Body of pancreas (tissue), 4 donors: ENCODE measurements around the gene STX16.

Source experiments
- POLR2A ChIP-seq, 3 donors: fragments of 450-650 bp; IDR thresholded peaks; one replicate each; pipeline ENCODE4 v1.6.1; 2016; ENCODE audit warnings: antibody characterized with exemption in 3 of 3, mild to moderate bottlenecking in 2 of 3
- TF ChIP-seq, protein P1 (sequence below), 7 experiments: fragments of 450-650 bp in 4 of 7; fragments of 200-600 bp in 3 of 7; sonication (generic) in 3 of 7; IDR thresholded peaks; one replicate each; pipeline ENCODE4 v1.5.1; 2016 to 2019; ENCODE audit warnings: antibody characterized with exemption in 7 of 7

DNA sequence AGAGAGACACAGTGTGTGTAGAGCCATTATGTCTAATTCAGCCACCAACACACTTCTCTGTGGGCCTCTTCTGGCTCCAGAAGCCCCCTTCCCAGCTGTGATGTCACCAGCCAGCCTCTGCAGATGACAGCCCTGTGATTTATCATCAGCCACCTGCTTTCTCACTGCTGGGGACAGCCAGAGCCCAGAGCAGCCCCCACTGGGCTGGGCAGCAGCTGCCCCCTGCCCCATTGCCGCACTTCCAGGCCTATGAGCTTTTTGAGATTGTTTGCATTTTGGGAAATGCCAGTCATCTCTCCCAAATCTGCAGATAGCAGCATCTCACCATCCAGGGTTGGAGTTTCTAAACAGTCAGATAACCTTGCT is 21.9 kb upstream of the STX16 start:
- TF ChIP-seq, protein P1, sequence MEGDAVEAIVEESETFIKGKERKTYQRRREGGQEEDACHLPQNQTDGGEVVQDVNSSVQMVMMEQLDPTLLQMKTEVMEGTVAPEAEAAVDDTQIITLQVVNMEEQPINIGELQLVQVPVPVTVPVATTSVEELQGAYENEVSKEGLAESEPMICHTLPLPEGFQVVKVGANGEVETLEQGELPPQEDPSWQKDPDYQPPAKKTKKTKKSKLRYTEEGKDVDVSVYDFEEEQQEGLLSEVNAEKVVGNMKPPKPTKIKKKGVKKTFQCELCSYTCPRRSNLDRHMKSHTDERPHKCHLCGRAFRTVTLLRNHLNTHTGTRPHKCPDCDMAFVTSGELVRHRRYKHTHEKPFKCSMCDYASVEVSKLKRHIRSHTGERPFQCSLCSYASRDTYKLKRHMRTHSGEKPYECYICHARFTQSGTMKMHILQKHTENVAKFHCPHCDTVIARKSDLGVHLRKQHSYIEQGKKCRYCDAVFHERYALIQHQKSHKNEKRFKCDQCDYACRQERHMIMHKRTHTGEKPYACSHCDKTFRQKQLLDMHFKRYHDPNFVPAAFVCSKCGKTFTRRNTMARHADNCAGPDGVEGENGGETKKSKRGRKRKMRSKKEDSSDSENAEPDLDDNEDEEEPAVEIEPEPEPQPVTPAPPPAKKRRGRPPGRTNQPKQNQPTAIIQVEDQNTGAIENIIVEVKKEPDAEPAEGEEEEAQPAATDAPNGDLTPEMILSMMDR (IDR thresholded peaks at IDR 0.05) = no peak
- no peak for TF ChIP-seq POLR2A (IDR thresholded peaks at IDR 0.05)
